ENCODE data around the gene CSRP1.
"Not testable (repeated sequence)": the region's sequence is repeated elsewhere in the genome, so short reads cannot be mapped to it uniquely, and the experiment has no call there.

CSRP1 gene

GRCh38 chr1:201498621-201499020 lies 8.3 kb downstream of the CSRP1 start:
- H3K27ac Mint-ChIP-seq, result no peak overlapping the region
- DNase-seq (ENCODE audit: low spot score in 2 of 2) (no peak), ATAC-seq (no peak)
- H3K9me3 Mint-ChIP-seq, result no peaks in the 10 kb centered on the region
- H3K4me3 Mint-ChIP-seq, result no peak overlapping the region
- peaks cover 27% of the 10 kb centered on the region for H3K4me1 Mint-ChIP-seq
- peaks cover 28% of the 10 kb centered on the region for H3K36me3 Mint-ChIP-seq

DNA sequence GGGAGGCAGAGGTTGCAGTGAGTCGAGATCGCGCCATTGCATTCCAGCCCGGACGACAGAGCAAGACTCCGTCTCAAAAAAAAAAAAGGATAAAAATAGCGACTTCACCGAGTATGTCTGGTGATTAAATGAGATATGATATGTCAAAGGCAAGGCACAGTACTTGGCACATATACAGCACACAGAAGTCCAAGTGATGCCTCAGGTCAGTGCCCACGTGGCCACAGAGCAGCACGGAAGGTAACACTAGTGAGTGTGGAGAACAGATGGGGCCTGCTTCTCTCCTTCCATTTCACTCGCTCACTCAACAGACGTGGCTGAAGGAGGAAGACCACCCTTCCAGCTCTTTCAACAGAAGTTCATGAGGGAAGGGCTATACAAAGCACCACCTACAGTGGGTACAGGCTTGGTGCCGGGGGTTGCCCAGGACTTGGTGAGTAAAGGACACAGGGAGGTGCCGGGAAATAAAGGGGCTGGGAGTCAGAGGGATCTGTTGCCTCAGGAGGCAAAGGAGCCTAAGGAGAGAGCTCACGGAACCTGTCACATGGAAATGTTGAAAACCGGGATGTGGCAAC lies 8.9 kb downstream of the CSRP1 start:
- Mint-ChIP-seq H3K4me1 (peaks cover 26% of the 10 kb centered on the region), H3K27ac (no peak overlapping the region), H3K36me3 (peaks cover 34% of the 10 kb centered on the region), H3K4me3 (no peak overlapping the region), H3K9me3 (no peaks in the 10 kb centered on the region)
- DNase-seq (ENCODE audit: low spot score in 2 of 2) (no peak), ATAC-seq (no peak)

- ATAC-seq, result no peak
- DNase-seq (ENCODE audit: low spot score in 2 of 2), result no peak
- no peaks in the 10 kb centered on the region for H3K9me3 Mint-ChIP-seq
- H3K36me3 Mint-ChIP-seq, result peaks cover 34% of the 10 kb centered on the region
- peak overlapping the region; percentile 86 for H3K27ac Mint-ChIP-seq
- peaks cover 22% of the 10 kb centered on the region for H3K4me1 Mint-ChIP-seq
- H3K4me3 Mint-ChIP-seq, result no peak overlapping the region
Observed at GRCh38 chr1:201496296-201496690, 10.6 kb downstream of the CSRP1 start.

DNA sequence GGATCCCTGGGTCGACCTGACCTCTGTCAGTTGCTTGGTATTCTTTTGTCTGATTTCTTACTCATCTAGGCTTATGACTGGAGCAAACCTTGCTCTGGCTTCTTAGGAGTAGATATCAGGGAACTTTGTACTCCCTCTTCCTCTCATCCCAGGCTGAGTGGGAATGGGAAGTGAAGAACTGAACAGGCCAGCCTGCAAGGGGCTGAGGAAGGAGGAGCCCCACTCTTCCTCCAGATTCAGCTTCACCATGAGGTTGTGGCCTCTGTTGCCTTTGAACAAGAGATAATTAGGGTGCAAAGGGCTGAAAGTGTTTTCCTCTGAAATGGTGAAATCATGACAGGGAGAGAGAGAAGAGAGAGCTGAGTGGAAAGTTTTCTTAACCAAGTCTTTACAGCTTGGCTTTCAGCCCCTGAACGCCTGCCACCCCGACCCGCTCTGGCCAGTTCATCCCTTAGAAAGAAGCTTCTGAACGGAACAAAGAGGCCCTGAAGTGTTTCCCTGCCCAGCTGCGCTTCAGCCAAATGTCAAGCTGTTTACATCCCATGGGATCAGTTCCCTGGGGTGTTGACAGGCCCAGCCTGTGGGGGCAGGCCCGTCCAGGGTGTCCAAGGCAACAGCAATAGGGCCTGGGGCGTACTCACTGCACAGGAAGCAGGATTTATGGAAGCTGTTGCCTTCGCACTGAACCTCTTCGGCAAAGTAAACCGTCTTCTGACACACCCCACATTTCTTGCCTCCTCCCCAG lies 11.2 kb downstream of the CSRP1 start:
- peaks cover 34% of the 10 kb centered on the region for H3K36me3 Mint-ChIP-seq
- no peak overlapping the region for H3K4me3 Mint-ChIP-seq
- no peak for DNase-seq (ENCODE audit: low spot score in 2 of 2)
- H3K4me1 Mint-ChIP-seq, result peaks cover 22% of the 10 kb centered on the region
- H3K9me3 Mint-ChIP-seq, result no peaks in the 10 kb centered on the region
- no peak for ATAC-seq
- H3K27ac Mint-ChIP-seq, result peak overlapping the region; percentile 86

GRCh38 chr1:201493757-201494617 lies 12.9 kb downstream of the CSRP1 start:
- H3K27ac Mint-ChIP-seq, result no peak overlapping the region
- peaks cover 41% of the 10 kb centered on the region for H3K36me3 Mint-ChIP-seq
- H3K4me3 Mint-ChIP-seq, result no peak overlapping the region
- DNase-seq (ENCODE audit: low spot score in 2 of 2) (no peak), ATAC-seq (no peak)
- no peaks in the 10 kb centered on the region for H3K9me3 Mint-ChIP-seq
- peaks cover 22% of the 10 kb centered on the region for H3K4me1 Mint-ChIP-seq

DNA sequence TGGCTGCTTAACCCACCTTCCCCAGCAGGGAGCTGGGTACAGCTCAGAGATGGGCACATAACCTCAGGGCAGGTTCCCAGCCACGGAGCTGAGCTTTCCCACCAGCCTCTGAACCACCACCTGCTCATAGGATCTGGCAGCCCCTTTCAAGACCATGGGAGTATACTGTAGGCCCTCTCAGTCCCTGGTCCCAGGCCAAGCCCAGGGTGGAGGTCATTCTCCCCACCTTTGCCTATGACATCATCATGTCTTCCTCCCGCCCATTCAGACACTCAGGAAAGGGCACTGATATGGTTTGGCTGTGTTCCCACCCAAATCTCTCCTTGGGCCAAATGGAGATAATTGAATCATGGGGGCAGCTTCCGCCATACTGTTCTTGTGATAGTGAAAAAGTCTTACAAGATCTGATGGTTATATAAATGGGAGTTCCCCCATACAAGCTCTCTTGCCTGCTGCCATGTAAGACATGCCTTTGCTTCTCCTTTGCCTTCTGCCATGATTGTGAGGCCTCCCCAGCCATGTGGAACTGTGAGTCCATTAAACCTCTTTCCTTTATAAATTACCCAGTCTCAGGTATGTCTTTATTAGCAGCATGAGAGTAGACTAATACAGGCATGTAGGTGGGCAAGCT lies 13.8 kb downstream of the CSRP1 start:
- peaks cover 46% of the 10 kb centered on the region for H3K36me3 Mint-ChIP-seq
- H3K27ac Mint-ChIP-seq, result peak overlapping the region; percentile 50
- not testable (repeated sequence) for ATAC-seq; H3K4me3 Mint-ChIP-seq; DNase-seq (ENCODE audit: low spot score in 2 of 2); H3K9me3 Mint-ChIP-seq
- H3K4me1 Mint-ChIP-seq, result peaks cover 18% of the 10 kb centered on the region

DNA sequence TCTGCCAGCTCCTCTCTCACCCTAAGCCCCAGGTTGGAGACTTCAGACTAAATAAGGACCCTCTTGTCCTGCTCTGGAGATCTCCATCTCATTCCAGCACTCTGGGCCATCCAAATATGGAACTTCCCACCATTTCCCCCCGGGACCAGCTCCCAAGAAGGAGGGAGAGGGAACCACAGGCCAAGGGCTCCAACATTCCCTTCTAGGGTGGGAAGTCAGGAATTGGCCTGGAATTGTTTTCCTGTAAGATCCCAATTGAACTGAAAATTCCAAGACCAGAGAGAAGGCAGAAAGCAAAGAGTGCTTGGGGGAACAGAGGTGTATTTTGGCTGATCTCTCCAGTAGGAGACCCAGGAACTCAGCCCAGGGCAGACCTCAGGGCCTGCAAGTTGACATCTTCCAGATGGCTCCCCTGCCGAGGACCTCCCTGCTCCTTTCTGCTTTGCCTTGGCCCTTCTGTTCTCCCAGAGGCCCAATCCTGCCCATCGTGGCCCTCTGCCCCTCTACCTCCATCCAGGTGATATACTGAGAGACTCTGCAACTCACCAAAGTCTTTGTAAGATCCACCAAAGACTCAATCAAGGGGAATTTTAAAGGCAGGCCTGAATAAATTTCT lies 14.9 kb downstream of the CSRP1 start:
- ATAC-seq (no peak), DNase-seq (ENCODE audit: low spot score in 2 of 2) (no peak)
- Mint-ChIP-seq H3K9me3 (no peaks in the 10 kb centered on the region), H3K27ac (peak overlapping the region; percentile 5), H3K36me3 (peaks cover 46% of the 10 kb centered on the region), H3K4me3 (no peak overlapping the region), H3K4me1 (peaks cover 14% of the 10 kb centered on the region)

GRCh38 chr1:201490708-201491131 lies 16.2 kb downstream of the CSRP1 start:
- Mint-ChIP-seq H3K27ac (no peak overlapping the region), H3K36me3 (peaks cover 35% of the 10 kb centered on the region), H3K4me3 (no peak overlapping the region), H3K4me1 (peaks cover 9% of the 10 kb centered on the region), H3K9me3 (no peaks in the 10 kb centered on the region)
- DNase-seq (ENCODE audit: low spot score in 2 of 2) (no peak), ATAC-seq (no peak)

- Mint-ChIP-seq H3K27ac (no peak overlapping the region), H3K4me1 (peaks cover 7% of the 10 kb centered on the region), H3K36me3 (peaks cover 26% of the 10 kb centered on the region), H3K4me3 (no peak overlapping the region), H3K9me3 (no peaks in the 10 kb centered on the region)
- DNase-seq (ENCODE audit: low spot score in 2 of 2) (no peak), ATAC-seq (no peak)
Observed at GRCh38 chr1:201489643-201490261, 17.2 kb downstream of the CSRP1 start.

DNA sequence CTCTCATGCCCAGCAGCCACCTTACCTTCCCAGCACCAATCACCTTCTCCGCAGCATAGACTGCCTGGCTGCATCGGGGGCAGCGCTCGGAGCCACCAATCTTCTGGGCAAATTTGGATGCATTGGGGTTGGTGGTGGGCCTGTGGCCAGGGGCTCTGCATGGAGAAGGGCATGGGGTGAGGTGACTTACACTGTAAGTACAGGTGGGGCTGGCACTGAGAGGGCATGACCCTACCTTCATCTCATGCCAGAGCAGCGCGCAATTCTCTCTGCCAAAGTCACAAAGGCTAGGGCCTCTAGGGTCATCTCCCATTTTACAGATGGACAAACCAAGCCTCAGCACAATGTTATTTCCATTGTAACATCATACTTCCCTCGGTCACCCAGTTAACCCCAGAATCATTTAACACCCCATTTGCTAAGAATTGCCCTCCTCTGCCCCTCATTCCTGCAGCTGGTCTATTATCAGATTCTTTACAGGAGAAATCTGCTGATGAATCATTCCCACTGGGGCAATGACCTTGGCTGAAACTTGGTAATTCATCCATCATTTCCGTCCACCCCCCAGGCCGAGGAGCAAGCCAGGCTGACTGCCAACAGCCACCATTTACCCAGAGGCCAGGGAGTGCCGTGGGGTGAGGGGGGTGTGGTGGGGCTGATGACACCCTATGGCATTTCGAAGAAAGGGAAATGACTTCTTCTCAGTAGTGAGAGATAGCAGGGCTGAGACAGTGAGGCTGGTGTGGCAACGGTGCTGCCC lies 17.9 kb downstream of the CSRP1 start:
- peaks cover 20% of the 10 kb centered on the region for H3K36me3 Mint-ChIP-seq
- ATAC-seq, result no peak
- no peak overlapping the region for H3K4me3 Mint-ChIP-seq
- no peak overlapping the region for H3K27ac Mint-ChIP-seq
- DNase-seq (ENCODE audit: low spot score in 2 of 2), result no peak
- H3K4me1 Mint-ChIP-seq, result peaks cover 7% of the 10 kb centered on the region
- H3K9me3 Mint-ChIP-seq, result no peaks in the 10 kb centered on the region

GRCh38 chr1:201487742-201488141 lies 19.2 kb downstream of the CSRP1 start:
- Mint-ChIP-seq H3K9me3 (no peaks in the 10 kb centered on the region), H3K4me3 (no peak overlapping the region), H3K4me1 (peaks cover 8% of the 10 kb centered on the region), H3K27ac (no peak overlapping the region), H3K36me3 (peaks cover 11% of the 10 kb centered on the region)
- ATAC-seq (no peak), DNase-seq (ENCODE audit: low spot score in 2 of 2) (no peak)

GRCh38 chr1:201486187-201486586 lies 20.7 kb downstream of the CSRP1 start:
- Mint-ChIP-seq H3K27ac (no peak overlapping the region), H3K4me3 (no peak overlapping the region), H3K36me3 (peaks cover 11% of the 10 kb centered on the region), H3K9me3 (no peaks in the 10 kb centered on the region), H3K4me1 (peaks cover 16% of the 10 kb centered on the region)
- DNase-seq (ENCODE audit: low spot score in 2 of 2), result no peak
- no peak for ATAC-seq

GRCh38 chr1:201485184-201485774 lies 21.6 kb downstream of the CSRP1 start:
- Mint-ChIP-seq H3K36me3 (peaks cover 11% of the 10 kb centered on the region), H3K27ac (peak overlapping the region; percentile 64), H3K4me1 (peaks cover 21% of the 10 kb centered on the region), H3K4me3 (no peak overlapping the region), H3K9me3 (no peaks in the 10 kb centered on the region)
- ATAC-seq (no peak), DNase-seq (ENCODE audit: low spot score in 2 of 2) (no peak)

Data from stimulated activated effector memory CD8-positive, alpha-beta T cell treated with anti-CD3 and anti-CD28 coated beads, Interleukin-12 subunit alpha, Interleukin-12 subunit beta, amount 100 ng/mL, for 72 hours (primary cell).